OCI-LY7 (cell line): ENCODE results near the gene FCAR. TPM values are rescaled to one million over a fixed set of nuclear protein-coding genes. Genes with fewer than 3 reads are reported as not detected.
"Not testable (repeated sequence)": the region's sequence is repeated elsewhere in the genome, so short reads cannot be mapped to it uniquely, and the experiment has no call there.

Experiments
- BruUV-seq: library from RNA; stranded (reverse); fragments of 400-500 nt; replicated peaks from 2 replicates; lab custom pipeline; 2021; lab: Mats Ljungman, UMichigan
- CTCF ChIA-PET: fragments of 300-600 bp; sonication (Branson Sonifier 250); formaldehyde crosslinking; loops from one replicate; lab custom pipeline; 2022; ENCODE audit warnings: antibody characterized with exemption; ENCODE audit not compliant: unreplicated experiment; lab: Charles Lee
- POLR2A ChIA-PET: fragments of 300-600 bp; sonication (Branson Sonifier 250); formaldehyde crosslinking; loops from one replicate; lab custom pipeline; 2022; ENCODE audit warnings: antibody characterized with exemption; lab: Charles Lee
- DNase-seq: peaks from one replicate; pipeline ENCODE4 v3.0.0-alpha.2; 2015; ENCODE audit warnings: low spot score
- H2AFZ ChIP-seq: fragments of 200-600 bp; sonication (generic), shearing (Covaris generic); 2 replicates; pipeline ENCODE4 v1.6.1; 2014; ENCODE audit warnings: mild to moderate bottlenecking, antibody characterized with exemption, low read length, moderate library complexity
- H3K27ac ChIP-seq: fragments of 200-600 bp; sonication (generic); 2 replicates; pipeline ENCODE4 v1.5.1; 2014; ENCODE audit warnings: mixed run types, low read depth, mild to moderate bottlenecking, moderate library complexity, low read length, inconsistent platforms; ENCODE audit not compliant: poor library complexity, severe bottlenecking
- H3K36me3 ChIP-seq: fragments of 200-600 bp; sonication (generic); 2 replicates; pipeline ENCODE4 v1.6.1; 2014; ENCODE audit warnings: mild to moderate bottlenecking, antibody characterized with exemption, low read length, moderate library complexity, mixed read lengths; ENCODE audit not compliant: insufficient read depth
- H3K4me1 ChIP-seq: fragments of 200-600 bp; sonication (generic); 2 replicates; pipeline ENCODE4 v1.5.1; 2014; ENCODE audit warnings: mild to moderate bottlenecking, low read length; ENCODE audit not compliant: insufficient read depth, poor library complexity, severe bottlenecking
- H3K4me2 ChIP-seq: fragments of 200-600 bp; sonication (generic); 2 replicates; pipeline ENCODE4 v1.6.1; 2014; ENCODE audit warnings: mild to moderate bottlenecking, low read length
- H3K4me3 ChIP-seq: fragments of 200-600 bp; sonication (generic); 2 replicates; pipeline ENCODE4 v1.5.1; 2014; ENCODE audit warnings: mild to moderate bottlenecking, low read depth, low read length; ENCODE audit not compliant: poor library complexity, severe bottlenecking
- H3K79me2 ChIP-seq: fragments of 200-600 bp; sonication (generic); 2 replicates; pipeline ENCODE4 v1.6.1; 2016; ENCODE audit warnings: low read depth, mild to moderate bottlenecking, low read length, moderate library complexity, mixed read lengths; ENCODE audit not compliant: insufficient read depth
- H3K9me2 ChIP-seq: fragments of 200-600 bp; sonication (generic); 2 replicates; pipeline ENCODE4 v1.6.1; 2016; ENCODE audit warnings: mild to moderate bottlenecking, low read length, mixed read lengths; ENCODE audit not compliant: insufficient read depth
- H3K9me3 ChIP-seq: fragments of 200-600 bp; sonication (generic); 2 replicates; pipeline ENCODE4 v1.6.1; 2014; ENCODE audit warnings: mild to moderate bottlenecking, mixed run types, low read length, mixed read lengths
- H4K20me1 ChIP-seq: fragments of 200-600 bp; sonication (generic); 2 replicates; pipeline ENCODE4 v1.6.1; 2014; ENCODE audit warnings: mild to moderate bottlenecking, antibody characterized with exemption, low read length, moderate library complexity, mixed read lengths; ENCODE audit not compliant: insufficient read depth
- EZH2phosphoT487 ChIP-seq: fragments of 200-600 bp; sonication (generic); IDR thresholded peaks from 2 replicates; pipeline ENCODE4 v1.6.1; 2018; ENCODE audit warnings: low read depth, borderline replicate concordance, mild to moderate bottlenecking, mixed run types, antibody characterized with exemption, low read length, moderate library complexity, mixed read lengths
- intact Hi-C: fragments of 100-400 bp; cut with micrococcal nuclease; formaldehyde crosslinking; loops from one replicate; pipeline ENCODE4 v1.10.0; 2022; ENCODE audit not compliant: unreplicated experiment
- total RNA-seq, 2 experiments: library from RNA; depleted of rRNA in 1 of 2; stranded (reverse); fragments of >200 nt in 1 of 2; shearing (Covaris generic) in 1 of 2; gene quantifications; 2 replicates each; pipeline ENCODE4 v1.2.3, GENCODE V29; 2014 to 2022
- TF ChIP-seq, protein P1 (sequence below): fragments of 200-600 bp; sonication (generic); conservative IDR thresholded peaks from 2 replicates; pipeline ENCODE4 v1.5.1; 2014; ENCODE audit warnings: mild to moderate bottlenecking, antibody characterized with exemption, low read length, moderate library complexity, mixed read lengths

FCAR gene
- total RNA-seq, 2 experiments from 2014 or later = not detected

DNA sequence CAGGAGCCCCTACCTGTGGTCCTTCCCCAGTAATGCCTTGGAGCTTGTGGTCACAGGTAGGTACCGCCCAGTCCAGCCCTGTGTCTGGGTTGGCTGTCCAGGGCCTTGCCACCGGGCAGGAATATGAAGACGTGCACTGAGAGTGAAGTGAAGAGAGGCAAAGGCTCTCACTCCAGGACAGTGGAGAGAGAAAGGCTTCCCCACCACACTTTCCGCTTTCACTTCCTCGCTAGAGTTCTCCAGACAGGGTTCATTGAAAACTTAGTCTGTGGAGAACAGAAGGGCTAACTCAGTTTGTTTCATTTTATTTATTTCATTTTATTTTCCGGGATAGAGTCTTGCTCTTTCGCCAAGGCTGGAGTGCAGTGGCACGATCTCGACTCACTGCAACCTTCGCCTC lies 14.2 kb downstream of the FCAR start:
- H3K4me2 ChIP-seq = no peak overlapping the region
- no peaks in the 10 kb centered on the region for H3K9me2 ChIP-seq
- H3K36me3 ChIP-seq = no peaks in the 10 kb centered on the region
- no peak overlapping the region for H3K27ac ChIP-seq
- no peak overlapping the region for H3K4me3 ChIP-seq
- H3K9me3 ChIP-seq = no peaks in the 10 kb centered on the region
- peaks cover 2% of the 10 kb centered on the region for H3K4me1 ChIP-seq
- no peaks in the 10 kb centered on the region for H4K20me1 ChIP-seq
- ChIA-PET POLR2A (no interaction called here), CTCF (no interaction called here)
- no TSS peak for BruUV-seq
- H3K79me2 ChIP-seq = no peaks in the 10 kb centered on the region
- no peak overlapping the region for H2AFZ ChIP-seq
- intact Hi-C loops = no loop called here
- TF ChIP-seq EZH2phosphoT487 = no peak
- TF ChIP-seq, protein P1, sequence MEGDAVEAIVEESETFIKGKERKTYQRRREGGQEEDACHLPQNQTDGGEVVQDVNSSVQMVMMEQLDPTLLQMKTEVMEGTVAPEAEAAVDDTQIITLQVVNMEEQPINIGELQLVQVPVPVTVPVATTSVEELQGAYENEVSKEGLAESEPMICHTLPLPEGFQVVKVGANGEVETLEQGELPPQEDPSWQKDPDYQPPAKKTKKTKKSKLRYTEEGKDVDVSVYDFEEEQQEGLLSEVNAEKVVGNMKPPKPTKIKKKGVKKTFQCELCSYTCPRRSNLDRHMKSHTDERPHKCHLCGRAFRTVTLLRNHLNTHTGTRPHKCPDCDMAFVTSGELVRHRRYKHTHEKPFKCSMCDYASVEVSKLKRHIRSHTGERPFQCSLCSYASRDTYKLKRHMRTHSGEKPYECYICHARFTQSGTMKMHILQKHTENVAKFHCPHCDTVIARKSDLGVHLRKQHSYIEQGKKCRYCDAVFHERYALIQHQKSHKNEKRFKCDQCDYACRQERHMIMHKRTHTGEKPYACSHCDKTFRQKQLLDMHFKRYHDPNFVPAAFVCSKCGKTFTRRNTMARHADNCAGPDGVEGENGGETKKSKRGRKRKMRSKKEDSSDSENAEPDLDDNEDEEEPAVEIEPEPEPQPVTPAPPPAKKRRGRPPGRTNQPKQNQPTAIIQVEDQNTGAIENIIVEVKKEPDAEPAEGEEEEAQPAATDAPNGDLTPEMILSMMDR = no peak
- DNase-seq = no peak

DNA sequence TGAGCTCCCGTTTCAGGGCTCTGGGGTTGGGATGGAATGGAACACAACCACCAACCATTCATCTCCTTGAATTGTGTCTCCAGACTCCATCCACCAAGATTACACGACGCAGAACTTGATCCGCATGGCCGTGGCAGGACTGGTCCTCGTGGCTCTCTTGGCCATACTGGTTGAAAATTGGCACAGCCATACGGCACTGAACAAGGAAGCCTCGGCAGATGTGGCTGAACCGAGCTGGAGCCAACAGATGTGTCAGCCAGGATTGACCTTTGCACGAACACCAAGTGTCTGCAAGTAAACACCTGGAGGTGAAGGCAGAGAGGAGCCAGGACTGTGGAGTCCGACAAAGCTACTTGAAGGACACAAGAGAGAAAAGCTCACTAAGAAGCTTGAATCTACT lies 15.5 kb downstream of the FCAR start:
- H4K20me1 ChIP-seq = no peaks in the 10 kb centered on the region
- no TSS peak for BruUV-seq
- no peaks in the 10 kb centered on the region for H3K79me2 ChIP-seq
- H2AFZ ChIP-seq = no peak overlapping the region
- H3K4me1 ChIP-seq = no peaks in the 10 kb centered on the region
- H3K4me2 ChIP-seq = no peak overlapping the region
- intact Hi-C loops = no loop called here
- H3K36me3 ChIP-seq = no peaks in the 10 kb centered on the region
- POLR2A ChIA-PET = no interaction called here
- no peak overlapping the region for H3K4me3 ChIP-seq
- H3K9me2 ChIP-seq = no peaks in the 10 kb centered on the region
- no peak for DNase-seq
- CTCF ChIA-PET = no interaction called here
- no peak overlapping the region for H3K27ac ChIP-seq
- H3K9me3 ChIP-seq = no peaks in the 10 kb centered on the region
- TF ChIP-seq, protein P1 = no peak

DNA sequence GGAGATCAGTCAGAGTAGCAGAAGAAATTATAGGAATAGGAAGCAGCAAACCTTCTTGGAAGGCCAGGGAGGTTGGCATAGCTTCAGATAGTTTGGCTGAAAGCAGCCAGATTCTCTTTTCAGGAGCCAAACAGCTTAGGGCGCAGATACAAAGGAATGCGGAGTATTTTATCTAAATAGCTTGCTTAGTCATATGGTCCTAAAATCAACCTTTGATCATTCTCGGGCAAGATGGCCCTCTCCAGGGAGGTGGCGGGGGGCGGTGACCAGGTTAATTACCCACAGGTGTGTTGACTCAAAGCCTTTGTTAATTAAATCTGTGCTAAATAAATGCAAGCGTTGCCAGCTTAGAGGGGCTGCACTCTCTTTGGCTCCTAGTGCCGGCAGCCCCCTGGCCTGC lies 19.4 kb downstream of the FCAR start:
- H4K20me1 ChIP-seq = no peaks in the 10 kb centered on the region
- H3K9me2 ChIP-seq = no peaks in the 10 kb centered on the region
- no peaks in the 10 kb centered on the region for H3K36me3 ChIP-seq
- H3K4me3 ChIP-seq = no peak overlapping the region
- no peak for TF ChIP-seq EZH2phosphoT487
- TF ChIP-seq, protein P1 = no peak
- no peaks in the 10 kb centered on the region for H3K4me1 ChIP-seq
- H3K9me3 ChIP-seq = no peaks in the 10 kb centered on the region
- CTCF ChIA-PET = no interaction called here
- intact Hi-C loops = no loop called here
- H3K79me2 ChIP-seq = no peaks in the 10 kb centered on the region
- no peak overlapping the region for H3K4me2 ChIP-seq
- no peak for DNase-seq
- POLR2A ChIA-PET = no interaction called here
- no TSS peak for BruUV-seq
- no peak overlapping the region for H3K27ac ChIP-seq
- no peak overlapping the region for H2AFZ ChIP-seq

DNA sequence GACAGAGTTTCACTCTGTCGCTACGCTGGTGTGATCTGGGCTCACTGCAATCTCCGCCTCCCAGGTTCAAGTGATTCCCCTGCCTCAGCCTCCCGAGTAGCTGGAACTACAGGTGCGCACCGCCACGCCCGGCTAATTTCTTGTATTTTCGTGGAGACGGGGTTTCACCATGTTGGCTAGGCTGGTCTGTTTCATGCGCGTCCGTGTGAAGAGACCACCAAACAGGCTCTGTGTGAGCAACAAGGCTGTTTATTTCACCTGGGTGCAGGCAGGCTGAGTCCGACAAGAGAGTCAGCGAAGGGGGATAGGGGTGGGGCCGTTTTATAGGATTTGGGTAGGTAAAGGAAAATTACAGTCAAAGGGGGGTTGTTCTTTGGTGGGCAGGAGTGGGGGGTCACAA lies 20.1 kb downstream of the FCAR start:
- H3K4me1 ChIP-seq, H3K9me3 ChIP-seq, H3K36me3 ChIP-seq, H3K27ac ChIP-seq, H4K20me1 ChIP-seq, intact Hi-C loops, H2AFZ ChIP-seq, BruUV-seq, H3K9me2 ChIP-seq, DNase-seq, POLR2A ChIA-PET, H3K4me2 ChIP-seq, H3K4me3 ChIP-seq, H3K79me2 ChIP-seq, CTCF ChIA-PET: not testable (repeated sequence)
